GM21515 (cell line): ENCODE results near the gene HPCAL1.
A peak's percentile ranks its signal among the peaks of the same experiment; 100 is the strongest.

Experiments used
- ATAC-seq: cut with Tn5 transposase; IDR thresholded peaks from one replicate; pipeline ENCODE4 v1.9.1; 2021; ENCODE audit not compliant: unreplicated experiment

HPCAL1 gene

DNA sequence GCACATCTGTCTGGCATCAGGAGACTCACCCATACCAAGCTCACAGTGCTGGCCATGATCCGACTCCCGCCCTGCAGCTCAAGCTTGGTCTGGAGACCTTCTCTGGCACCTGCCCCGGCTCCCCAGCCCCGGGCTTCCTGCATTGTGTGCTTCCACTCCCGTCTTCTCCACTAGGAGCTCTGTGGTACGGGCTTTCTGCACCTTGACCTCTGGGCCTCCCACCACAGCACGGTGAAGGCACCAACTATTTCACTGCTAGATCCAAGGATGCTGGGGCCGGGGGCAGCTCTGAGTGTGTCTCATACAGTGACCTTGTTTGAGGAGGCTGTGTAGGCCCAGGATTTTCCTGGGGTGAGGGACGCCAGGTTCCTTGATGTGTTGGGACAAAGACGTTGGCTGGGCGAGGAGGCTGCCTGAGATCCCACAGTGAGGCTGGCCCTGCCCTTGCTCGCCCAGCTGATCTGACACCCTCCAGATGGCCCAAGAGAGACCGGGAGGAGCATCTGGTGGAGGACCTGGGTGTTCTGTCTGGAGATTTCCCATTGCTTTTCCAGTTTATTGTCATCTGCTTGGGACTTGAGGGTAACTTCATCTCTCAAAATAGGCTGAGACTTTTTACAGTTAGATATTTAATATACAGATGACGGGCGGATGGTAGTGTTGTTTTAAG is 64.0 kb downstream of the HPCAL1 start:
- ATAC-seq, result no peak

DNA sequence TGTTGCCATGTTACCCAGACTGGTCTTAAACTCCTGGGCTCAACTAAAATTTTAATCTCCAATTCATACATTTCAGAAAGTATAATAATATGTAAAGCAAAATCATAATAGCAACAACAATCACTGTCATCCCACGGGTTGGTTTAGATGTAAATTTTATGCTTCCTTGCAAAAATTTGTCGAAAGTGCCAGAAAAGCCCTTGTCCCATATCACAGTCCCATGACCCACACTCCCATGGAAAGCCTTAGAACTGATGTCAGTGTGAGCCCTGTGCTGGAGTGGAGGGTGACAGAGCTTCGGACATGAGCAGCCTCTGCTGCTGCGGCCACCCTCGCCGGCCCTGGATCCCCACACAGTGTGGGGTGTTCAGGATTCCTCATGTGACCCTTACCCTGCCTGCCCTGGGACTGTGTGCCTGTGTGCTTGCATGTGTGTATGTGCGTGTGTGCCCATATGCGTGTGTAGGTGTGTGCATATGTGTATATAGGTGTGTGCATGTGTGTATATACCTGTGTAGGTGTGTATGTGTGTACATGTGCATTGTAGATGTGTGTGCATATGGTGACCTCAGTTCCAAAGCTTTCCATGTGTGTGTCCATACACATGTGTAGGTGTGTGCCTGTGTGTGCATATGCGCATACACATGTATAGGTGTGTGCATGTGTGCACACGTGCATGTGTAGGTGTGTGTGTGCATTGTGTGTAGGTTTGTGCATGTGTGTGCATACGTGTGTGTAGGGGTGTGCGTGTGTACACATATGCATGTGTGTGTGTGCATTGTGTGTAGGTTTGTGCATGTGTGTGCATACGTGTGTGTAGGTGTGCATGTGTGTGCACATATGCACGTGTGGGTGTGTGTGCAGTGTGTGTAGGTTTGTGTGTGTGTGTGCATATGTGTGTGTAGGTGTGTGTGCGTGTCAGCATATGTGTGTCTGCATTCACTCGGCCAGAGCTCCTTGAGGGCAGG is 65.1 kb downstream of the HPCAL1 start:
- no peak for ATAC-seq

DNA sequence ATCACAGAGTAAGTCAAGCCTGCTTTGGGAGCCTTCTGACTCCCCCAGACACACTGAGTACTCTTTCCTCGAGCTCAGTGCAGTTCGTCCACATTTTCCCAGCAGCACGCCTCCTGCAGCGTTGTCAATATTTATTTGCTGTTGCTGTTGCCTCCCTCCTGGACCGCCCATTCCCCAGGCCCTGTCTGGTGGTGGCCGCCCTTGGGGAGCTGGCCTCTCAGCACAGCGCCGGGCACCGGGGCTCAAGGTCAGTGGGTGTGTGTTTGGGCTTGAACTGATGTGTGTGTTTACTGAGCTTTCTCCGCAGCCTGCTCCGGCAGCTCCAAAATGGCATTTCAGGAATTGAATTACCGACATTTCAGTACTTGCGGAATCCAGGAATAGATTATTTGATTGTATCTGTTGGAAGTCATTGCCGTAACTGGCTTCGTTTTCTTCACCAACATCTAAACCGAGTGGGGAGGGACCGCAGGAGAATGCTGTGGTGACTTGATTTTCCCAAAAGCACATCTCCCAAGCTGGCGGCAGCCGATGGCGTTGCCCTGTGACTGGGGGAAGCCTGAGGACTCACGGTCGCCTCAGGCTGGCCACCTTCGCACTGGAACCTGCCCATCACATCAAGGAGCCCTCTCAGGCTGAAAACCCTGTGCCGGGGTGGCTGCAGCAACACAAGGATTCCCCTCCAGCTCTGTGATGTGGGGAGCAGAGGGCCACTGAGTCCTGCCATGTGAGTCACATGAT is 66.0 kb downstream of the HPCAL1 start:
- ATAC-seq, result no peak

DNA sequence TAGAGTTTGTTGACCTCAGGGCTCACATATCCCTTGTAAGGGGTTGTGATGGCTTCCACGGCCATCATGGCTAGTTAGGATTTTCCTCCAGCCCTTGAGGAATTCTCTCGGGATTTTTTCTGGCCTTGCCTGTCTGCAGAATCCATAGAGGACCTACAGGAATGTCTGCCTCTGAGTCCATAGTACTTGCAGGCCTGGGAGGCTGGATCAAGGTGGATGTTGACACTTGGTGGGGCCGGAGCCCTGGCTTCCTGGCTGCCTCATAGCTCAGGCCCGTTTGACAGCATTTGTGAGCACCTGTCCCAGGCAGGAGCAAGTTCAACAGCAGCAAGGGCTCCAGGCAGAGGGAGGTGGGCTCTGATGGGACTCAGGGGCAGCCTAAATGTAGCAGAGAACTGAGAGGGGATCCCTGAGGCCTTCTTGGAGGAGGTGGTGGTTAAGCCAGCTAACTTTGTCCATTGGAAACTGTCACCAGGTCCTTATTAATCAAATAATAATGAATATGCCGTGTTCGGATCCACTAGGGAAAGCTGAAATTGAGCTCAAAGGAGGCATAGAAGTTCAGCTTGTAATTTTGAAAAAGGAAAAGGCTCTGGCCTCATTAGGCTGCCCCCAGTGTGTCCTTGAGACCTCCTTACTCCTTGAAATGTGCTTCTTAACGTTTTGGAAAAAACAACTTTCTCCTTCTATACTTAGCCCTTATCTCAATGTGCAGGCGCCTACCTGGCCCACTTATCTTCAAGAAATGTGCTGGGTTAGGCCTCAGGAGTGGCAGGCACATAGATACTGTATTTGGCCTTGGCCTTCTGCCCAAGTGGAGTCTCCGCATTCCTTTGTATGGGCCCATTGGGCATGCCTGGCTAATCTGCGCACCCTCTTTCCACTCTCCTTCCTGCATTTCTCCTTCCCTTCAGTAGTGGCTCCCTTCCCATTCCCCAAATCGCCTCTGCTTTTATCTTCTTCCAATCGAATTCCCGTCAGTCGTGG is 66.9 kb downstream of the HPCAL1 start:
- ATAC-seq, result no peak

DNA sequence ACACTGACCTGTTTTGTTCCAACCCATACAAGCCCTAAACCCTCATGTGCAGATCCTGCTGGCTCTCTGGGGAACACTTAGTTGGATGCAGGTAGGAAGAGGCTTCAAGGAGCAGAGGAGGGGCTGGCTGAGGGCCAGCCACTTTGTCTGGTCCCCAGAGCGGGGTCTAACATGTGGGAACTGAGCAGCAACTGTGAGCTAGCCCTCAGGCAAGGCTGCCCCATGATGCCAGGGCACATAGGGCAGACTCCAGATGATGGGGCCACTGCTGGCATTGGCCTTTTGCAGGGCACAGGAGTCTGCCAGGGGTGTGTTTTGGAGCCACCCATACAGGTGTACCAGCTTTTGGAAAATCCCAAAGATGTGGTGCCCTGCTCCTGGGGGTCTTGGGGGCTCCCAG is 67.7 kb downstream of the HPCAL1 start:
- no peak for ATAC-seq

DNA sequence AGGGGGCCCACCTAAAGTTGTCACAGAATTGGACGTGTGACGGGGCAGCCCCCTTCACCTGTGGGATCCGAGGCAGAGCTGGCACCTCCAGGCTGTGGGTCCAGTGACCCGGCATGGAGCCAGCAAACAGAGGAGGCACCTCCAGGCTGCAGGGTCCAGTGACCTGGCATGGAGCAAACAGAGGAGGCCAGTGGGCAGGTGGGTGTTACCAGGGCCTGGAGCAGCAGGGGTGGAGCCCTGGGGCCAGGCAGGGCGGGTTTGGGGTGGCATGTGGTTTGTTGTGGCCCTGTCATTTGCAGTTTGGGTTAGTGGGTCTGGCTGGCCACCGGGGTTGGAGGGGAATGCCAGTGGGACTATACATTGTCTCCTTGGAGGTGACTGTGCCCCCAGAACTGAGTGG is 68.2 kb downstream of the HPCAL1 start:
- ATAC-seq, result no peak

DNA sequence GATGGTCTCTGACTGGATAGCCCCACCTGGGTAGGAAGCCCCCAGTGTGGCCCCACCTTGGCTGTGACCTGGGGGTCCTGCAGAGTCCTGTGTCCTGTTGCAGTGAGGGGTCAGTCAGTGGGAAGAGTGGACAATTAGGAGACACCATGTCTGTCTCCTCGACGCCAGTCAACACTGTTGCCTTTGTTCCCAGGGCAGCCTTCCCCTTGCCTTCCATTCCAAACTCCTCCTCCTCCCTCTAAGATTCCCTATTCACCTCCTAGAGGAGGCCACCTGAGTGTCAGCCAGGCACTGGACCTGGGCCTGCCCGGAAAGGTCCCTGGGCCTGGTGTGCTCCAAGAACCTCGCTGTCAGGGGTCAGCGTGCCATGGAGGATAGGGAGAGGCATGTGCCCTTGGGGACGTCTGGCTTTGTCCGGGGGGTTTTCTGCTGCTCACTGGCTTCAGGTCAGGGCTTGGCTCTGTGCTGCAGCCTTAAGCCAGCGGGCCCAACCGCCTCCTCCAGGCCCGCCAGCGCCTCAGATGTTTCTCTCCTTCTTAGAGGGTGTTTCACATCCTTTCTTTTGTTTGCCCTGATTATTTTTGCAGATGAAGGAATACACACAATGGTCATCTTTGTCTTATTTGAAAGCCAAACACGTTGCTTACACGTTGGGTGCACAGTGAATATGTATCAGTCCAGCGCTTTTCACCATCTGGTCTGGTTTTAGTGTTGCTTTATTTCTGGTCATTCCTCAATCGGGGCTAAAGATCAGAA is 68.9 kb downstream of the HPCAL1 start:
- ATAC-seq, result no peak

DNA sequence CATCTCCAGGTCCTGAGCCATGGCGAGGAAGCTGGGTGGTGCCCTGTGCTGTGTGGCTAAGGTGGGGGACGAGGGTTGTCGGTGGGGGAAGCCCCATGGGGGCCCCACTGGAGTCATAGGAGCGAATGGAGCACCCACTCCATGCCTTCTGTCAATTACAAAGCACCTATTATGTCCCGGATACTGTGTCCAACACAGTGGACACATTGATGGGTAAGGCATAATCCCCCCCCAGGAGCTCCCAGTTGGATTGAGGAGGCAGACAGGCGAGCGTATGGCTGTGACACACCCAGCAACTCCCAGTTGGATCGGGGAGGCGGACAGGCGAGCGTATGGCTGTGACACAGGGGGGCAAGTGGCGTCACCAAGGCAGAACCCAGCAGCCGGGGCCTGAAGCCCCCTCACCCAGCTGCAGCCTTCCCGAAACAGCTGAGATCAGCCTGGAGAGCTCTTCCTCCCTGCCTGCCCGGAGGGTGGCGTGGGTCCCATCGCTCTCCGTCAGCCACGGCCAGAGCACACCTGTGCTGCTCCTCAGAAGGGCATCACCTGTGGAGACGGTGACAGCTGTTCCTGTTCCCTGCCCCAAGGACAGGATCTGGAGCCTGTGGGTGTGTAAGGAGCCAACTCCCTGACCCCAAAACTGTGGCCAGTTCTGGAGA is 69.6 kb downstream of the HPCAL1 start:
- ATAC-seq, result no peak

DNA sequence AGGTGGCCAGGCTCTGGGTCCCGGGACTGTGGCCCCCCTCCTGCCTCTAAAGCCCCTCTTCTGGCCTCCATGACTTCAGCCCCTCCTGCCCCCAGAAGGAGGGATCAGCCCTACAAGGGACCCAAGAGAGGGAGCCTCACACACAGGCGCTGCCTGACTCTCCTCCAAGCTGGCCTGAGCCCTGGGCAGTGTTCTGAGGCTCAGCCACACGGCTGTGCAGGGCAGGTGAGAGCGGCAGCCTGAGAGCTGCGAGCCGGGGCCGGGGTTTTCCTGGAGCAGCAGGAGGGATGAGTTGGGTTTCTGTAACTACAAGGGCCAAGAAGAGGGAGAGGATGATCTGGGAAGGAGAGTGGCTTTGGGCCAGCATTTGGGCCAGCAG is 70.1 kb downstream of the HPCAL1 start:
- no peak for ATAC-seq

DNA sequence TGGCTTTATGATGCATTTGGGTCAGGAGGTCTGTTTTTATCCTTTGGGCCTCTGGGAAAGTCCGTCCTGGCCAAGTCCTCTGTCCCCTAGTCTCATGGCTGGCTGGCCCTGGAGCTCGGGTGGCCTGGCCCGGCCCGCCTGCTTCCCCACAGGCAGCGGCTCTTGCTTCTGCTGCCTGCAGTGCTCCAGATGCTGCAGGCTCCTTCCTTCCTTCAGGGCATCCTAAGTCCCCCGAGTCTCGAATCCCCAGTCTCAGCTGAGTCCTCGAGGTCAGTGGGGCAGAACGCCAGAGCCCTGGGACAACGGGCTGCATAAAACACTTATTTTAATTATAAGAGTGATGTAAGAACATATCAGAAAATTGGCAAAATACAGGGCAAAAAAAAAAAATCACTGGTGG is 71.2 kb downstream of the HPCAL1 start:
- no peak for ATAC-seq

DNA sequence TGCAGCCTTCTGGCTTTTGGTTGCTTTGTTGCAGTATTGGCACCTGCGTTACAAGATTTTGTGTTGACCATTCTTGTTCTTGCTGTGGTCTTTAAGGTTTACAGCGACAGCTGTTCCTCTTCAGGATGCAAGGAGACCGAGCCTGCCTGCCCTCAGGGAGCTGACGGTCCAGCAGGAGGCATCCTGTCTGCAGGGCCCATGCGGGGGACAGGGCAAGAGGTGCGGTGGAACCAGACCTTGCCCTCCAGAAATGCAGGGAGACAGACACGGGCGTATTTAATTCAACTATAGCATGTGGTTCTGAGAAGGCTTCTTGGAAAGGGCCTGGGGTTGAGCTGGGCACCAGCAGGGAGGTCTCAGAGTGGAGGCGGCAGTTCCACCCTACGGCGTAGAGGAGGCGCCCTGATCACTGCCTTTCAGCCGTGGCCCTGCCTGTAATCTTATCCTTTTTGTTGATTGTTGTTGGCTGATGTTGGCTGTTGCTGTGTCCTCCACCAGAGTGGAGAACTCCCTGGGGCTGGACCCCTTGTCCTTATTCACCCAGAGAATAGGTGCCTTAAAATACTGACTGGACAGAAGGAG is 71.7 kb downstream of the HPCAL1 start:
- no peak for ATAC-seq

DNA sequence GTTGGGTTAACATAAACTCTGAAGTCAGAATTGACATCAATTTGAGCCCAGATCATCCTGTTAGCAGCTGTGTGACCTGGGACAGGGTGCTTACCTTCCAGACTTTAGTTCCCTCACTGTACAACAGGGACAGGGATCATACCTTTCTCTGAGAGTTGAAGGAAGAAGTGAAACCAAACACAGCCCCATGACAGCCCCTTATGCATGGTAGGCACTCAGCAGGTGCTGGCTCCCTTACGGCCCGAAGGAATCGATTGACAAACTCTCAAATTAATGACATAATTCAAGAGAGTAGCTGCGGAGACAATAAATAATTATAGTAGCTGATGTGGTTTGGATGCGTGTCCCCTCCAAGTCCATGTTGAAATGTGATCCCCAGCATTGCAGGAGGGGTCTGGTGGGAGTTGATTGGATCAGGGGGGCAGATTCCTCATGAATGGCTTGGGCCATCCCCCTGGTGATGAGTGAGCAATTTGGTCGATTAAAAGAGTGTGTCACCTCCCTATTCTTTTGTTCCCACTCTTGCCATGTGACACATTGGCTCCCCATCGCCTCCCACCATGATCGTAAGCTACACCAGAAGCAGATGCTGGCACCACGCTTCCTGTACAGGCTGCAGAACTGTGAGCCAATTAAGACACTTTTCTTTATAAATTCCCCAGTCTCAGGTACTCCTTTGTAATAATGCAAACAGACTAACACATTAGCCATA is 73.0 kb downstream of the HPCAL1 start:
- ATAC-seq, result no peak

DNA sequence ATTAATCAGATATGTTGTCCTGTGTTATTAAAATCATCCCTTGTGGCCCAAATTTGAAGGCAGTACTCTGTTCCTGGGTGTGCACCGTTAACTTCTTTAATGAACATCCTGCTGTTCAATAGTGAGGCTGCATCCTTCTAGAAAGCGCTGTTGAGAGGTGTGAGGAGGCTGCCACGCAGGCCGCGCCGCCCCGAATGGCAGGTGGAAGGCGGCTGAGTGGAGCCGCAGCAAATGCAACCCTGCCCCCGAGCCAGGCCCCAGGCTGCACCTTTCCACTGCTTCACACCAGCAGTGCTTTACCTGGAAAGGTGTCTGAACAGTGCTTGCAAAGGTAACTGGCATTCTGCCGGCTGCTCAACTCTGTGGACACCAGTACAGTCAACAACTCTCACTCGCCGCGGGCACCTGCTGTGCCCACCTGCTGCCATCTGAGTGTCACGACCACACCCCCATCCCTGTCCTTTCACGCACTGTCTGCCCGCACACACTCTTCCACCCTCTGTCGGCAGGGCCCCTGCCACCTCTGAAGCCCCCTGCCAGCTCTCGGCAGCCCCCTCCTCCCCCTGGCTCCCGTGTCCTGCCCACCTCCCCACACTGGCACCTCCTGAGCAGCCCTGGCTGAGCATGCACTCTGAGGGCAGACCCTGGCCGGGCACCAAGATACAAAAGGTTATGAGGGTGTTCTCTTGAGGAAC is 74.5 kb downstream of the HPCAL1 start:
- no peak for ATAC-seq

DNA sequence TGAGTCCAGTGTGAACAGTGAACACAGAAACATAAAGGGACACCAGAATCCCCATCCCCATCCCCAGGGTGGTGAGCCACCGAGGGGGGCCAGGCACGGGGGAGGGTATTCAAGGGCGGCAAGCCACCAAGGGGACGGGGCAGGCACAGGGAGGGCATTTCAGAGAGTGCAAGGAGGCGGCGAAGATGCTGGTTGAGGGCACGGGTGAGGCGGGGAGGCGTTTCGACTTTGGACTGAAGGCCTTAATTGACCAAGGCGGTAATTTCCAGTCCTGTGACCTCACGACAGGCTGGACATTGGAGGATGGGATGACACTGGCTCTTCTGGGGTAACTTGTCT is 75.0 kb downstream of the HPCAL1 start:
- ATAC-seq, result no peak

DNA sequence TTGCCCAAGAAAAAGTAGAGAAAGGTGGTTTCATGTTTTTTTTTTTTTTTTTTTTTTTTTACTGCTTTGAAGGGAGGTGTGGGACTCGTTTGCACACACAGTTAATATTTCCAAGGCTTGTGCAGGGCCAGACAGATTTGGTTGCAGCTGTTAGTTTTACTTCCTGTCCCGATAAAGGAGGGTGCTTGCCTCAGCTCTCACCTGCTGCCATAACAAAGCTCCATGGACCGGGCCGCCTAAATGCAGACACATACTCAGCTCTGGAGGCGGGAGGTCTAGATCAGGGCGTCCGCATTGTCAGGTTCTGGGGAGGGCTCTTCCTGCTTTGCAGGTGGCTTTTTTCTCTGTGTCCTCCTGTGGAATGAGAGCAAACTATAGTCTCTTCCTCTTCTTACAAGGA is 75.5 kb downstream of the HPCAL1 start:
- ATAC-seq, result peak; percentile 88

DNA sequence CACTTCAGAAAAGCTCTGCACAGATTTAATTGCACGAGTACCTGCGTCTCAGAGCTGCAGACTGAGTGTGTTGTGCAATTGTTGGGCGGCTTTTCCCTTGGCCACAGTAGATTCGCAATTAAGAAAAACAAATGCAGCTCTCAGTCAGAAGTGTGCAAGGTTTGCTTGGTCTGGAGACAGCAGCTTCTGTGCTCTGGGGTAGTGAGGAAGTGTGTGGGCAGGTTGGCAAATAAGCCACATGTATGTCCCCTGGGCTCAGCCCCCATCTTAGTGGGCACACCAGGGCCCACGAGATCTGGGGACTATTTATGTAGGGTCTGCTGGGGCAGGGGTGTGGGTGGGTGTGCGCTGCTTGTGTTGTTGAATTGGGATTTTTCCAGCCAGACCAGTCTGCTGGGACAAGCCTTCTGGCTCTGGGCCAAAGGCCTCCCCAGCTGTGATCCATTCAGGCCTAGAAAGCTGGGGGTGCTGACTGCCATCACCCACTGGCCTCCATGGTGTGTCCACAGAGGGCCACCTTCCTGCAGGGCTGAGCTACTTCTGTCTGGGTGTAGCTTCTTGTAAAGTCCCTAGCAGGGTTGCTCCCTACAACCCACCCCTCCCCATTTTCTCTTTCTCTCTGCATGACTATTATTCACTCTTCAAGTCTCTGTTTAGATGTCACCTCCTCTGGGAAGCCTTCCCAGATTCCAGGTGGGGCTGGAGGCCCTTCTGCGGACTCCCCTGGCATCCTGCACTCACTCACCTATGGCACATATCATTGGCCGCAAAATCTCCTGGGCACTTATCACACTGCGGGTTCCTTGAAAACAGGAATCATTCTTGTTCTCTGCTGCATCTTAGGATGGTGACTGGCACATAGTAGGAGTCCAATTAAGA is 77.6 kb downstream of the HPCAL1 start:
- no peak for ATAC-seq

DNA sequence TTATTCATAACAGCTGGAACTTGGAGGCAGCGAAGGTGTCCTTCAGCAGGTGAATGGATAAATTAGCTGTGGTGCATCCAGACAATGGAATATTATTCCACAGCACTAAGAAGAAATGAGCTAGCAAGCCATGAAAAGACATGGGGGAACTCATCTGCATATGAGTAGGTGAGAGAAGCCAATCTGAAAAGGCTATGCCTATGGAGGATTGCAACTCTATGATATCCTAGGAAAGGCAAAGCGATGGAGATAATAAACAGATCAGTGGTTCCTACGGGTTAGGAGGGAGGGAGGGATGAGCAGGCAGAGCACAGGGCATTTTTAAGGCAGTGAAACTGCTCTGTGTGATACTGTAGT is 79.3 kb downstream of the HPCAL1 start:
- no peak for ATAC-seq
